Endodermal cell (in vitro differentiated cells): ENCODE measurements around the gene SRCAP. TPM values are rescaled to one million over a fixed set of nuclear protein-coding genes. Genes with fewer than 3 reads are reported as not detected.

ENCODE experiments used
- DNase-seq: peaks from one replicate; pipeline ENCODE4 v3.0.0-alpha.2; 2017
- H3K27ac ChIP-seq: 2 replicates; pipeline ENCODE4 v1.5.1; 2013; ENCODE audit warnings: mild to moderate bottlenecking, low read depth, low read length, moderate library complexity
- H3K27me3 ChIP-seq: 2 replicates; pipeline ENCODE4 v1.6.1; 2013; ENCODE audit warnings: mild to moderate bottlenecking, low read length, moderate library complexity; ENCODE audit not compliant: insufficient read depth, control insufficient read depth, poor library complexity, severe bottlenecking
- H3K36me3 ChIP-seq: 2 replicates; pipeline ENCODE4 v1.7.0; 2013; ENCODE audit warnings: mild to moderate bottlenecking, low read length, moderate library complexity; ENCODE audit not compliant: control insufficient read depth, insufficient read depth
- H3K4me1 ChIP-seq: one replicate; pipeline ENCODE4 v1.7.0; 2013; ENCODE audit warnings: low read length; ENCODE audit not compliant: control insufficient read depth, insufficient read depth
- H3K4me3 ChIP-seq: 2 replicates; pipeline ENCODE4 v1.5.1; 2013; ENCODE audit warnings: mild to moderate bottlenecking, low read length, moderate library complexity
- H3K9ac ChIP-seq: 2 replicates; pipeline ENCODE4 v1.6.1; 2013; ENCODE audit warnings: mild to moderate bottlenecking, low read length, moderate library complexity; ENCODE audit not compliant: poor library complexity, severe bottlenecking; ENCODE audit errors: extremely low read depth
- H3K9me3 ChIP-seq: 2 replicates; pipeline ENCODE4 v1.6.1; 2013; ENCODE audit warnings: mild to moderate bottlenecking, low read length, moderate library complexity; ENCODE audit not compliant: control insufficient read depth
- H3K27ac Mint-ChIP-seq: 2 replicates; pipeline ENCODE4 v1.8.0; 2020; ENCODE audit warnings: mixed read lengths
- H3K27me3 Mint-ChIP-seq: 2 replicates; pipeline ENCODE4 v1.8.0; 2021; ENCODE audit warnings: mild to moderate bottlenecking, mixed read lengths; ENCODE audit not compliant: insufficient read depth
- H3K36me3 Mint-ChIP-seq: 2 replicates; pipeline ENCODE4 v1.8.0; 2020; ENCODE audit warnings: low read depth, mixed read lengths
- H3K4me1 Mint-ChIP-seq: 2 replicates; pipeline ENCODE4 v1.8.0; 2020; ENCODE audit warnings: mixed read lengths
- H3K4me3 Mint-ChIP-seq: 2 replicates; pipeline ENCODE4 v1.8.0; 2020; ENCODE audit warnings: mild to moderate bottlenecking, moderate library complexity, mixed read lengths
- H3K9me3 Mint-ChIP-seq: 2 replicates; pipeline ENCODE4 v1.8.0; 2020; ENCODE audit warnings: mild to moderate bottlenecking, mixed read lengths
- WGBS, 2 experiments: methylation state at CpG; one replicate each; pipeline versions ENCODE4 v1.1.5 to v1.1.7; 2013; ENCODE audit warnings: missing lambda C conversion rate in 2 of 2, mixed read lengths in 1 of 2; ENCODE audit not compliant: insufficient coverage in 1 of 2, insufficient read length in 1 of 2; 5-methylcytosine and 5-hydroxymethylcytosine counted together
- total RNA-seq, 2 donors: library from RNA; stranded (reverse); fragmentation: NEBNext Ultra II Directional in 1 of 2; extraction: Animal tissue kit (Norgen Biotek cat#: 25700) in 1 of 2; gene quantifications; 2 replicates in 1 of 2; 3 replicates in 1 of 2; pipeline ENCODE4 v1.2.1, GENCODE V29; 2021
- TF ChIP-seq, protein P1 (sequence below): fragments of 200-600 bp; sonication (generic); conservative IDR thresholded peaks from 2 replicates; pipeline ENCODE4 v1.5.0; 2021; ENCODE audit warnings: antibody characterized with exemption, mild to moderate bottlenecking

SRCAP gene
- total RNA-seq, 2 donors from 2014 or later: 57.7 to 66.9 TPM

DNA sequence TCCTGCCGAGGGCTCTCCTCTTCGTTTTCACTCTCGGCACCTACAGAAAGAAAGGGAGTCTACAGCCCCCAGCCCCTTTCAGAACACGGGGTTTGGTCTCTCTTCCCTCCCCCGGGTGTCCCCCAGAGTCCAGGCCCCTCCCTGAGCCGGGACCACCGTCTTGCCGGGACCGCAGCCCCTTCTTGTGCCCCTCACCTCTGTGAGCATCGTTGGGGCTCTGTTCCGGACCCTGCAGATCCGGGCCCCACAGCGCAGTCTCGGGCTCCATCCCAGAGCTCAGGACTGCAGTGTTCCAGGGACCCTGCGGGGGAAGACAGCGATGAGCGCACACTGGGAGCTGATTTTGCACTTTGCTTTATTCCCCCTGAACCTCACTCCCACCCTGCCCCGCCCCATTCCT lies 85.2 kb downstream of the SRCAP start:
- Histone ChIP-seq H3K4me1 (no peaks in the 10 kb centered on the region), H3K27me3 (no peaks in the 10 kb centered on the region), H3K9me3 (no peaks in the 10 kb centered on the region), H3K9ac (no peak overlapping the region), H3K36me3 (peaks cover 47% of the 10 kb centered on the region), H3K27ac (no peak overlapping the region), H3K4me3 (no peak overlapping the region)
- Mint-ChIP-seq H3K9me3 (no peaks in the 10 kb centered on the region), H3K4me3 (no peak overlapping the region), H3K4me1 (peaks cover 12% of the 10 kb centered on the region), H3K27ac (no peak overlapping the region), H3K36me3 (peaks cover 33% of the 10 kb centered on the region), H3K27me3 (no peaks in the 10 kb centered on the region)
- TF ChIP-seq, protein P1, sequence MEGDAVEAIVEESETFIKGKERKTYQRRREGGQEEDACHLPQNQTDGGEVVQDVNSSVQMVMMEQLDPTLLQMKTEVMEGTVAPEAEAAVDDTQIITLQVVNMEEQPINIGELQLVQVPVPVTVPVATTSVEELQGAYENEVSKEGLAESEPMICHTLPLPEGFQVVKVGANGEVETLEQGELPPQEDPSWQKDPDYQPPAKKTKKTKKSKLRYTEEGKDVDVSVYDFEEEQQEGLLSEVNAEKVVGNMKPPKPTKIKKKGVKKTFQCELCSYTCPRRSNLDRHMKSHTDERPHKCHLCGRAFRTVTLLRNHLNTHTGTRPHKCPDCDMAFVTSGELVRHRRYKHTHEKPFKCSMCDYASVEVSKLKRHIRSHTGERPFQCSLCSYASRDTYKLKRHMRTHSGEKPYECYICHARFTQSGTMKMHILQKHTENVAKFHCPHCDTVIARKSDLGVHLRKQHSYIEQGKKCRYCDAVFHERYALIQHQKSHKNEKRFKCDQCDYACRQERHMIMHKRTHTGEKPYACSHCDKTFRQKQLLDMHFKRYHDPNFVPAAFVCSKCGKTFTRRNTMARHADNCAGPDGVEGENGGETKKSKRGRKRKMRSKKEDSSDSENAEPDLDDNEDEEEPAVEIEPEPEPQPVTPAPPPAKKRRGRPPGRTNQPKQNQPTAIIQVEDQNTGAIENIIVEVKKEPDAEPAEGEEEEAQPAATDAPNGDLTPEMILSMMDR: no peak
- DNase-seq: peak; percentile 38
- 94 to 96% methylated on average over 12 to 18 of the region's 18 CpGs for WGBS, 2 experiments

DNA sequence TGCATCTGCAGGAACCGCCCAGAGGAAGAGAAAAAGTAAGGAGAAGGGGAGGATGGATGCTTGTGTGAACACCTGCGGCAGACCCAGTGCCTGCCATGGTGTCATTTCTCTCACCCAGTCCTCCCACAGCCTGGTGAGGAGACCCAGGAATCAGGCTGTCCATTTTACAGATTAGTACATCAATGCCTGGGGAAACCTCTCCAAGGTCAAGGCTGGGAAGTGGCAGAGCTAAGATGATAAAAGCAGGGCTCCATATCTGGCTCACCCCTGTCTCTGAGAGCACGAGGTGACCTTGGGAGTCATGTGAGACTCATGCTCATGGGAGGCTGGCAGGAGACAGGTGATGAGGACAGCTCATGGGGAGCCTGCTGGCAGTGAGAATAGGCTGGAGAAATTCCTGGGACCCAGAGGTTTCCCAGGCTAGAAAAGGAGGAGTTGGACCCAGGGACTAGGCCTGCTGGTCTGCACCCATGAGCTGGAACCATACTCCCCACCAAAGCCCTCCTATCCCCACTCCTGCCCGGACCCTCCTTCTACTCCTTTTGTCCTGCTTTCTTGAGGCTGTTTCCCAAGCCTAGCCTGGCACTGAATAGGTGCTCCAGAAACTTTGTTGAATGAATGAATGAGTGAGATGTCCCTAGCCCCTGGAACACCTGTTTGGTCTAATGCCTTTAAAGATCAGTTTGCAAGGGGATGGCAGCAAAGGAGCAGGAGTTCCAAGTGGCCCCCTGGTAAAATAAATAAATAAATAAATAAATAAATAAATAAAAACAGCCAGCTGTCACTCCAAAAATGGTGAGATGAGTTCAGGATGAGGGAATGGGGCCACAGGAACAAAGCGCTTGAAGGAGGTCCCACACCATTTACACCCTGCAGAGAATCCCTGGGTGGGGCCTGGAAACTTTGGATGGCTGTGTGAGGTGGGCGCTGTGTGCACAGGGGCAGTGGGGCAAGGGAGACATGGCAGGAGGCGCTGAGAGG lies 86.4 kb downstream of the SRCAP start:
- Mint-ChIP-seq H3K36me3 (peaks cover 33% of the 10 kb centered on the region), H3K4me1 (peaks cover 12% of the 10 kb centered on the region), H3K4me3 (peak overlapping the region; percentile 80), H3K27ac (peak overlapping the region; percentile 35), H3K27me3 (peaks cover 3% of the 10 kb centered on the region), H3K9me3 (no peaks in the 10 kb centered on the region)
- Histone ChIP-seq H3K27ac (no peak overlapping the region), H3K4me3 (peak overlapping the region; percentile 90), H3K9me3 (no peaks in the 10 kb centered on the region), H3K4me1 (no peaks in the 10 kb centered on the region), H3K36me3 (peaks cover 44% of the 10 kb centered on the region), H3K27me3 (no peaks in the 10 kb centered on the region), H3K9ac (peak overlapping the region; percentile 64)
- peak; percentile 43 for DNase-seq
- TF ChIP-seq, protein P1: no peak
- WGBS, 2 experiments: 86% methylated on average over 7 of the region's 7 CpGs; no CpG with 5 or more reads in 1 of the 2 experiments

DNA sequence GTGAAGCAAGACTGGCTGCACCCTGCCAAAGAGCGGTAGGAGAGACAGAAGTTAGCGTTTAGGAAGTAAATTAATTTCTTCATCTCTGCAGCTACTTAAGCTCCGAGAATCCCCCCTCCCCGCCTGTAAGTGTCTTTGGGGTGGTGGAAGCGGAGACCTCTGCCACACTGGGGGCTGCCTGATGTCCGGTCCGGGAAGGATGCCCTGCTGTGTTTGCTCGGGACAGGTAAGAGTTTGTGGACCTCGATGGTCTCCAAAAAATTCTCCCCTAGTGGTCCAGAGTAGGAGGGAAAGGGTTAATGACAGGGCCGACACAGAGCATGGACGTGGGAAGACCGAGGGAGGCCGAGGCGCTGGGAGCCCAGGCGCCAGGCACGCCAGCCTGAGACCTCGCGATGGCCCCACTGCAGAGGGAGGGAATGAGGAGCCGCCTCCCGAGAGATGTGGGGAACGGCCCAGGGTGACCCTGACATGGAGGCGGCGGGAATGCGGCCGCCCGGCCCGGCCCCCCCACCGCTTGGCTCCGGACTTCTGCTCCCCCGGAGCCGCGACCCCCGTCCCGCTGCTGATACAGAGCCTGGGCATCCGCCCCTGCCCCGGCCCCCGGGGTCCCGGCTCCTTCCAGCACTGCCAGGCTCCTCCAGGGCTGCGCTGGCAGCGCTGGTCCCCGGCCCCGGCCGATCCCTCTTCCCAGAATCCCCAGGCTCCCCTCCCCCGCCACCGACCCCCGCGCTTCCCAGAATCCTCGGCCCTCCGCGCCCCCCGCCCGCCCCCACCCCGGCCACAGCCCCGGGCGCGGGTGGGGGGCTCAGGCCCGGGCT lies 87.4 kb downstream of the SRCAP start:
- peak overlapping the region; percentile 86 for H3K9ac ChIP-seq
- no peaks in the 10 kb centered on the region for H3K27me3 ChIP-seq
- H3K4me1 ChIP-seq: no peaks in the 10 kb centered on the region
- Mint-ChIP-seq H3K9me3 (no peaks in the 10 kb centered on the region), H3K27ac (peak overlapping the region; percentile 74), H3K36me3 (peaks cover 29% of the 10 kb centered on the region), H3K4me1 (peaks cover 12% of the 10 kb centered on the region), H3K27me3 (peaks cover 9% of the 10 kb centered on the region), H3K4me3 (peak overlapping the region; percentile 80)
- WGBS, 2 experiments: 7 to 11% methylated on average over 16 to 45 of the region's 57 CpGs
- H3K36me3 ChIP-seq: peaks cover 36% of the 10 kb centered on the region
- DNase-seq: peak; percentile 78
- H3K4me3 ChIP-seq: peak overlapping the region; percentile 90
- H3K9me3 ChIP-seq: no peaks in the 10 kb centered on the region
- no peak overlapping the region for H3K27ac ChIP-seq
- TF ChIP-seq, protein P1: no peak
